Mesenteric fat pad (tissue), 1 donor: ENCODE results near the gene SPINT4. TPM values are rescaled to one million over a fixed set of nuclear protein-coding genes. Genes with fewer than 3 reads are reported as not detected.
"Not testable (repeated sequence)": the region's sequence is repeated elsewhere in the genome, so short reads cannot be mapped to it uniquely, and the experiment has no call there.

Experiments
- DNase-seq: peaks from one replicate; pipeline ENCODE4 v3.0.0-alpha.2; 2020; ENCODE audit warnings: low spot score
- long read RNA-seq: library from polyadenylated mRNA; unstranded; transcript quantifications from one replicate; pipeline ENCODE4 v2.0.0, GENCODE V29; 2020
- total RNA-seq: library from RNA; stranded (reverse); fragmentation: NEBNext Ultra II Directional; extraction: Animal tissue kit (Norgen Biotek cat#: 25700); gene quantifications from one replicate; pipeline ENCODE4 v1.2.1, GENCODE V29; 2021
- donor health status: DM: yes; HTN: yes; CAD: no.

SPINT4 gene
- total RNA-seq, result not detected
- long read RNA-seq, result 0 reads

DNA sequence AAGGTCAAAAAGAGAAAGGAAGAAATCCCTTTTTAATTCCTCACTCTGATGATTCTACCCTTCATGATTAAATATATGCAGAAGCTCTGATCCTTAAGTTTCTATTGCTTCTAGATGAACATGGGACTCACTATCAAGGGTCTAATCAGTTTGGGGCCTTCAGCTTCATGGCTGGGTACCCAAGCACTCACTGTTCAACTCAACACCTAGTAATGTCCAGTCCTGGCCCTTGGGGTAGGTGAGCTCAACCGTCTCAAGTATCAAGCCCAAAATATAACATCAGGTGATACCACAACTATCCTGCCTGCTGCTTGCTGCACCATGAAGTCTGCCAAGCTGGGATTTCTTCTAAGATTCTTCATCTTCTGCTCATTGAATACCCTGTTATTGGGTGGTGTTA, at the start of gene SPINT4:
TSS of gene SPINT4 (plus strand) at position 301 of the 400 bp plus-strand sequence. CDS start at position 322, 21 bp downstream.
- DNase-seq, result no peak

DNA sequence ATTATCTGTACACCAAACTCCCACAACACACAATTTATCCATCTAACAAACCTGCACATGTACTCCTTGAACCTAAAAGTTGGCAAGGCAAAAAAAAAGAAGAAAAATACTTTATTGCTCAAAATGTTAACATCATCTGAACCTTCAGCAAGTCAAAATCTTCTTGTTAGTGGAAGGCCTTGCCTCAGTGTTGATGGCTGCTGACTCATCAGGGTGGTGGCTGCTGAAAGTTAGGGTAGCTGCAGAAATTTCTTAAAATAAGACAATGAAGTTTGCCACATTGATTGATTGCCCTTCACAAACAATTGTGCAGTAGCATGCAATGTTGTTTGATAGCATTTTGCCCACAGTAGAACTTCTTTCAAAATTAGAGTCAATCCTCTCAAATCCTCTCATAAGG, 49.4 kb upstream of the SPINT4 start:
- no peak for DNase-seq

DNA sequence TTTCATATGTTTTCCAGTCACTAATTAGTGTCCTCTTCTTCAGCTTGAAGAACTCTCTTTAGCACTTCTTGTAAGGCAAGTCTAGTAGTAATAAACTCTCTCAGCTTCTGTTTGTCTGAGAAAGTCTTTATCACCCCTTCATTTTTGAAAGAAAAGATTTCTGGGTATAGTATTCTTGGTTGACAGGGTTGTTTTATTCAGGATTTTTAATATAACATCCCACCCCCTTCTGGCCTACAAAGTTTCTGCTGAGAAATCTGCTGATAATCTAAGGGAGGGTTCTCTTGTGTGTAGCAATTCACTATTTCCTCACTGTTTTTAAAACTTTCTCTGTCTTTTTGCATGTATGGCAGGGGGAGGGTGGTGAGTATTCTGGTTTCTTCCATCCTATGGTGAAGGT, 42.5 kb upstream of the SPINT4 start:
- DNase-seq, result no peak

DNA sequence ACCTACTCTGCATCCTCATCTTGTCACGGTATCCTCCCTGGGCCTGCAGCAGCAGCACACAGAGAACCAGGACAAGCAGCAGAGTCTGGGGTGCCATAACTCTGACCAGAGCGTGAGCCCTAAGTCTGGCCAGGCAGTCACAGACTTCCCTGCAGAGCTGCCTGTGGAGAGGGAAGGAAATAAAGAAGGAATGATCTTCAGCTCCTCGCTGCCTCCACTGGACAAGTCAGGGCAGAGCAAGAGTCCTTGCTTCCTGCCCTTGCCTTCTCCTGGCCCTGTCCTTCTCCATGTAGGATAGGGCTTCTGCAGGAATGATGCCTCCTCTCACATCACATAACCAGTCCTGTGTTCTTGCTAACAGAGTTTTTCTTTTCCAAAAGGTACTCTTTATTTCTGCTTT, 36.3 kb upstream of the SPINT4 start:
- no peak for DNase-seq

DNA sequence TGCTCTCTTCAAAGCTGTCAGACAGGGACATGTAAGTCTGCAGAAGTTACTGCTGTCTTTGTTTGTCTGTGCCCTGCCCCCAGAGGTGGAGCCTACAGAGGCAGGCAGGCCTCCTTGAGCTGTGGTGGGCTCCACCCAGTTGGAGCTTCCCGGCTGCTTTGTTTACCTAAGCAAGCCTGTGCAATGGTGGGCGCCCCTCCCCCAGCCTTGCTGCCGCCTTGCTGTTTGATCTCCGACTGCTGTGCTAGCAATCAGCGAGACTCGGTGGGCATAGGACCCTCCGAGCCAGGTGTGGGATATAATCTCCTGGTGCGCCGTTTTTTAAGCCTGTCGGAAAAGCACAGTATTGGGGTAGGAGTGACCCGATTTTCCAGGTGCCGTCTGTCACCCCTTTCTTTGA, 28.8 kb upstream of the SPINT4 start:
- not testable (repeated sequence) for DNase-seq

DNA sequence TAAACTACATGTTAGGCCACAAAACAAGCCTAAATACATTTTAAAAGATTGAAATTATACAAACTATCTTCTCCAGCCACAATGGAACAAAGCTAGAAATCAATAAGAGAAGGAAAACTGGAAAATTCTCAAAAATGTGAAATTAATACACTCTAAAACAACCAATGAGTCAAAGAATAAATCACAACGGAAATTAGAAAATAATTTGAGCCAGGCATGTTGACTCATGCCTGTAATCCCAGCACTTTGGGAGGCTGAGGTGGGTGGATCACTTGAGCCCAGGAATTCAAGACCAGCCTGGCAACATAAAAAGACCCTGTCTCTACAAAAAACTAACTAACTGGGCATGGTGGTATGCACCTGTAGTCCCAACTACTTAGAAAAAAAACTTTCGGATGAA, 26.7 kb upstream of the SPINT4 start:
- DNase-seq, result no peak

DNA sequence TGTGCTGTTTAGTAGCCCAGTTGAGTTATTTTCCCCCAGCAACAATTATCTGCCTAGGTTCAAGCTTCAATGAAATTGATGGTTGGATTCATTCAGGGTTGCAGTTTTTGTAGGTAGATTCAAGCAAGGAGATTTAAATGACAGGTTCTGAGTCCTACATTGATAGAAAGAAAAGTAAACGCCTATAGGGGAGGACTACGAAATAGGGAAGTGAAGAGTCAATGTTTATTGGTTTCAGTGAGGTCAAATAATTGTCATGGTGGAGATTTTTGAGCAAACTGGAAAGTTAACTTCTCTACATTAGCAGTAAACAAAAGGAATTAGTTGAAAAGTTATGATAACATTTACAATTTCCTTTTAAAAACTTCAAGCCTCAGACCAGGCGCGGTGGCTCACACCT, 21.0 kb upstream of the SPINT4 start:
- no peak for DNase-seq

DNA sequence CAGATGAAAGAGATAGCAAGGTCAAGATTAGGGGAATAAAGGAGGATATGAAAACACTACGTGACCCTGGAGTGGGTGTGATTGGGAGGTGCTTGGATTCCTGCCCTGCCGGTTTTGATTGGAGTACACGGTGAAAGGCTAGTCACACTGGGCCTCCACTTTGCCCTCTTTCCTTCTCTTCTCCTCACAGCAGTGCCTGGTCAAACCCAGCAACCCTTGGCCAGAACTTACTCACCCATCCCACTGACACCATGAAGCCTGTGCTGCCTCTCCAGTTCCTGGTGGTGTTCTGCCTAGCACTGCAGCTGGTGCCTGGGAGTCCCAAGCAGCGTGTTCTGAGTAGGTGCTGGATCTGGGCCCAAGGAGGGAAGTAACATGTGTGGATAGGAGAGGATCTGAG, 20.3 kb upstream of the SPINT4 start, which contains the start of gene WFDC13:
TSS of gene WFDC13 (plus strand) at position 166 of the 400 bp plus-strand sequence. CDS start at position 252, 86 bp downstream.
- DNase-seq, result no peak

DNA sequence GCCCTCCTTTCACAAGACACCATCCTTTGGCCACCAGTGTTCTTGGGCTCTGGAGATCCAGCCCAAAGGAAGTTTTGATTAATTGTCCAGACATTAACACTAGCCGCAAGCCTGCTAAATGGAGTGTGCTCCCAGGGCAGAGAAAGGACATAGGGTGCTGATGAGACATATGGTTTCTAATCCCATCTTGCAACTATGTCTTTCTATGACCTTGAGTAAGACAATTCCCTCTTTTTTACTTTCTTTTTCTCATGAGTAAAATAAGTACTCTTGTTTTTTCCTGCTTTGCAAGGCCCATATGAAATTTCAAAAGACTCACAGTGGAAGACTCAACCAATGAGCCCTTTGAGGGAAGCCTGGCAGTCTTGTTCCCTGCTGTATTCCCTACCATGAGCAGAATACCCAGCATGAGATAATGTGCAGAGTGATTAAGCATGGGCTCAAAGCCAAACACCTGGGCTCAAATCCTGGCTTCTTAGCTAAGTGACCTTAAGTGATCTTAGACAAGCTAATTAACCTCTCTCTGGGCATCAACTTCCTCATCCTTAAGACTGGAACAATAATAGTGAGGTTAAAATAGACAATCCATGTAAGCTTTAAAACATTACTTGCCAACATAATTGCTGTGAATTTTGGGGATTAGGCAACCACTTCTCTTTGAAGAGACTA, 17.0 kb upstream of the SPINT4 start, which contains the start of gene WFDC10B:
TSS of gene WFDC10B (minus strand) at position 51 of the 669 bp plus-strand sequence. CDS start 19,027 bp downstream, outside the sequence.
- DNase-seq, result no peak

DNA sequence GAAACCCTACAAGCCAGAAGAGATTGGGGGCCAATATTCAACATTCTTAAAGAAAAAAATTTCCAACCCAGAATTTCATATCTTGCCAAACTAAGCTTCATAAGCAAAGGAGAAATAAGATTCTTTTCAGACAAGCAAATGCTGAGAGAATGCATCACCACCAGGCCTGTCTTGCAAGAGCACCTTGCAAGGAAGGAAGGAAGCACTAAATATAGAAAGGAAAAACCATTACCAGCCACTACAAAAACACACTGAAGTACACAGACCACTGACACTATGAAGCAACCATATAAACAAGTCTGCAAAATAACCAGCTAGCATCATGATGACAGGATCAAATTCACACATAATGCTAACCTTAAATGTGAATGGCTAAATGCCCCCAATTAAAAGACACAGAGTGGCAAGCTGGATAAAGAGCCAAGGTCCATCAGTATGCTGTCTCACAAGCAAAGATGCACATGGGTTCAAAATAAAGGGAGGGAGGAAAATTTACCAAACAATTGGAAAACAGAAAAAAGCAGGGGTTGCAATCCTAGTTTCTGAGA, 5.9 kb upstream of the SPINT4 start:
- not testable (repeated sequence) for DNase-seq

DNA sequence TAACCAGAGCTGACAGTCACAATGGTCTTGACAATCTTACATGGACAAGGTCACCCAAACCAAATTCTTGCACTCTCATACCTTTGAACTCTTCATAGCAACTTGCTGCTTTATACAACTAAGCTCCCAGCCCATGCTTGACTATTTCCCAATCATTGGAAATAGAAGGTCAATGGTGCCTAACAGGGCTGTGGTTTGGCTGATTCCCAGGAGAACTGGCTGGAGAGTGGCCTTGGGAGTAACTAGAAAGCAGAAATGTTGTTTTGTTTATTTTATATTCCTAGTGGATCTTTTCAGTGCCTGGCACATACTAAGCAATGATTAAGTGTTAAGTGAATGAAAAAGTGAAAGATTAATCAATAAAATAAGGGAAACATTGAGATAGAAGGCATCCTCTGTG, 3.0 kb downstream of the SPINT4 start:
- no peak for DNase-seq

DNA sequence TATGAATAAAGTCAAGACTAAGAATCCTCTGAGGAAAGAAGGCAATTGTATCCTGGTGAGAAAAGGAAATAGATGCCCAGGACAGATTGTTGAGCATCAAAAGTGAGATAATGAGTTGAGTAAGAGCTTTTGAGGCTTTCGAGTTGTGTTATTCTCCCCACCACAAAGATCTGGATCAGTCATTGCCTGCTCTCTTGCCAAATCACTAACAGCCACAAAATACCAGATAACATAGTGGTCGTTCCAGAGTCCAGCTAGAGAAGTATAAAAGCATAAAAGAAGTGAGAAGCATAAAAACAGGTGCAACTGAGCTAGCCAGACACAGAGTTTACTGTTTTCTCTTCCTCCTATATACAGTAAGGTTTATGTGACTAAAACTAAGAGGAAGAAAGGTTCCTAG, 4.9 kb downstream of the SPINT4 start:
- DNase-seq, result no peak

DNA sequence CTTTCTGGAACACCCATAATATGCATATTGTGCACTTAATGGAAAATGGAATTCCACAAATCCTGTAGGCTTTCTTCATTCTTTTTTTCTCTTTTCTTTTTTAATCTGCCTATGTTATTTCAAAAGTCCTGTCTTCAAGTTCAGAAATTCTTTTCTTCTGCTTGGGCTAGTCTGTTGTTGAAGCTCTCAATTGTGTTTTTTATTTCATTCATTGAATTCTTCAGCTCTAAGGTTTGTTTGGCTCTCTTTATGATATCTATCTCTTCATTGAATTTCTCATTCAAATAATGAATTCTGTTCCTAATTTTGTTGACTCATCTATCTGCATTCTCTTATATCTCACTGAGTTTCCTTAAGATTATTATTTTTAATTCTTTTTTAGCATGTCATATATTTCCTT, 10.1 kb downstream of the SPINT4 start:
- DNase-seq, result no peak

DNA sequence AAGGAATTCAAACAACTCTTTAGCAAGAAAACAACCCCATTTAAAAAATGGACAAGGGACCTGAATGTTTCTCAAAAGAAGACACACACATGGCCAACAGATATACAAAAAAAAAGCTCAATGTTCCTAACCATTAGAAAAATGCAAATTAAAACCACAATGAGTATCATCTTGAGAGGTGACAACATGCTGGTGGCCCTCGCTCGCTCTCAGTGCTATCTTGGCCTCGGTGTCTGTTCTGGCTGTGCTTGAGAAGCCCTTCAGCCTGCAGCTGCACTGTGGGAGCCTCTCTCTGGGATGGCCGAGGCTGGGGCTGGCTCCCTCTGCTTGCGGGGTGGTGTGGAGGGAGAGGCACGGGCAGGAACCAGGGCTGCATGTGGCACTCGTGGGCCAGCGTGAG, 13.4 kb downstream of the SPINT4 start:
- no peak for DNase-seq

DNA sequence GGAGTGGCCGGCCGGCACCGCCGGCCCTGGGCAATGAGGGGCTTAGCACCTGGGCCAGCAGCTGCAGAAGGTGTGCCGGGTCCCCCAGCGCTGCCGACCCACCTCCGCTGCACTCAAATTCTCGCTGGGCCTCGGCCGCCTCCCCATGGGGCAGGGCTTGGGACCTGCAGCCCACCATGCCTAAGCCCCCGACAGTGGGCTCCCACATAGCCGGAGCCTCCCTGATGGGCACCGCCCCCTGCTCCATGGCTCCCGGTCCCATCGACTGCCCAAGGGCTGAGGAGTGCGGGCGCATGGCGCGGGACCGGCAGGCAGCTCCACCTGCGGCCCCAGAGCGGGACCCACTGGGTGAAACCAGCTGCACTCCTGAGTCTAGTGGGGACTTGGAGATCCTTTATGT, 13.8 kb downstream of the SPINT4 start:
- DNase-seq, result no peak

DNA sequence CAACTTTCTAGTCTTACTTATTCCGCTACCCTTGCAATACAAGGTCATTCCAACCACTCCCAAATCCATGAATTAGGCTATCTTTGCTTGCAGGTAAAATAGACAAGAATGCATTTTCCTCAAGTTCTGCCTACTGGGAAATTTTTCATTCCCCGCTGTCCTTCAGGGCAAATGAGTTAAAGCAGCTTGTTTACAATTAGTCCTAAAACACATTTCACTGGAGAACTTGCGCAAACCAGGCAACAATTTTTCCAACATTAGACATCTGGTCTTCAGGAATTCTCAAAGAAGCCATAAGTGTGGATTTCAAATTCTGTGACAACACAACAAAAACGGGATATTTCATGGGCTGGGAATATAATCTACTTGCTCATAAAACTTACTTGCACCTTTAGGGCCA, 20.4 kb downstream of the SPINT4 start:
- DNase-seq, result no peak

DNA sequence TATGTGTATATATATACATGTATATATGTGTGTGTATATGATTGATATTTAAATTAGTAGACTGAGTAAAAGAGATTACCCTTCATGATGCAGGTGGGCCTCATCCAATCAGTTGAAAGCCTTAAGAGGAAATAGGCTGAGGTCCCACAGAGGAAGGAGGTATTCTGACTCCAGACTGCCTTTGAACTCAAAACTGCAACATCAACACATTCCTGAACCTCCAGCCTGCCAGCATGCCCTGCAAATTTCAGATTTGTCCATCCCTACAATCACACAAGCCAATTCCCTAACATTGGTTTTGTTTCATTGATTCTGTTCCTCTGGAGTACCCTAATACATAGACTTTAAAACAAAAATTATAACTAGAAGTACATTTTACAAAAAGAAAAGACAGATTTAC, 22.9 kb downstream of the SPINT4 start:
- DNase-seq, result no peak

DNA sequence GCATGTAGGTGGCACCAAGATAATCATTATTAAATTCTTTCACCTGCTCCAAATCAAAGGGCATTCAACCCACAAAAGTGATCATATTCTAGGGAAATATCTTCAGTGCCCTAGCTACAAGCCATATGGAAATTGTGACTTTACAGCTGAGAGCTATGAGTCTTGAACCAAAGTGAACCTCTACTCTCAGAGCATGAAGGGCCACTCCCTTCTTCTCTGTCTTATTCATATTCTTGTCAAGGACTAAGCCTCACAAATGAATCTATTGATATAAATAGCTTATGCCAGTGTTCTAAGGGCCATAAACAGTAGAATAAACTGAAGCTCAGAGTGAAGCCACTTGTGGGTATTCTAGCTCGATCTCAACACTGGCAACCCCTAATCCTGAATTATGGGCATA, 29.6 kb downstream of the SPINT4 start:
- no peak for DNase-seq

DNA sequence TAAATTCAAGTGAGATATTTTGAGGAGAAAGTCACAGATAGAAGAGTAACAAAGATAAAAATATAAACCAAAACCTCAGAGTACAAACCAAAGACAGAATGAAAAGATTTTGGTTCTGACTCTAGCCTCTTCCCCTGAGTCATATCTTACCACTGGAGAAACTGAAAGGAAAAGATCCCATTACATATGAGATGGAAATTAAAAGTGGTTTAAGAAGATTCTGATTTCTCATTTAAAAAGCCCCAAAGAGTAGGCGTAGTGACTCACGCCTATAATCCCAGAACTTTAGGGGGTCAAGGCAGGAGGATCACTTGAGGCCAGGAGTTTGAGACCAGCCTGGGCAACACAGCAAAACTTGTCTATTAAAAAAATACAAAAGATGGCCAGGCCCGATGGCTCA, 30.6 kb downstream of the SPINT4 start:
- no peak for DNase-seq

DNA sequence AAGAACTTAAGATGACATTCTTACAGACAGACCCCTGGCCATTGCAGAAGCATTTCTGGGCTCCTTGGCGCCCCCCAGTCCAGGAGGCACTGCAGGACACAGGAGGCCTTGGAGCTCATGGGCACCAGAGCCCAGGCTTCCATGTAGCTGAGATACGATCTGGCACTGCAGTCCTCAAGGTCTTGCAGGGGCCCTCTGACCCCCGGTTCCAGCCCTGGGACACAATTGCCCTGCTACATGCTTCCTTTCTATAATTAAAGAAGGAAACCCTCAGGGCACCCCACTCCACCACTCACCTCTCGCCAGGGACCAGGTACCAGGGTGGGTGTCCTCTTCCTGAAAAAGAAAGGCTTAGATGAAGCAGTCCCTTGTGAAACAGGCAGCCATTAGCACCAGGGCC, 35.9 kb downstream of the SPINT4 start:
- DNase-seq, result no peak

DNA sequence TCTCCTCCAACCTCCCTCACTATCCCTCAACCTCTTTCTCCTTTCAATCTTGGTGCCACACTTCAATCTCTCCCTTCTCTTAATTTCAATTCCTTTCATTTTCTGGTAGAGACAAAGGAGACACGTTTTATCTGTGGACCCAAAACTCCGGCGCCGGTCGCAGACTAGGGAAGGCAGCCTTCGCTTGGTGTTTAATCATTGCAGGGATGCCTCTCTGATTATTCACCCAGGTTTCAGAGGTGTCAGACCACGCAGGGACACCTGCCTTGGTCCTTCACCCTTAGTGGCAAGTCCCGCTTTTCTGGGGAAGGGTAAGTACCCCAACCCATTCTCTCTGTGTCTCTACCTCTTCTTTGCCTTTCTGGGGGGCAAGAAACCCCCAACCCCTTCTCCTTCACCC, 37.8 kb downstream of the SPINT4 start:
- DNase-seq, result not testable (repeated sequence)

DNA sequence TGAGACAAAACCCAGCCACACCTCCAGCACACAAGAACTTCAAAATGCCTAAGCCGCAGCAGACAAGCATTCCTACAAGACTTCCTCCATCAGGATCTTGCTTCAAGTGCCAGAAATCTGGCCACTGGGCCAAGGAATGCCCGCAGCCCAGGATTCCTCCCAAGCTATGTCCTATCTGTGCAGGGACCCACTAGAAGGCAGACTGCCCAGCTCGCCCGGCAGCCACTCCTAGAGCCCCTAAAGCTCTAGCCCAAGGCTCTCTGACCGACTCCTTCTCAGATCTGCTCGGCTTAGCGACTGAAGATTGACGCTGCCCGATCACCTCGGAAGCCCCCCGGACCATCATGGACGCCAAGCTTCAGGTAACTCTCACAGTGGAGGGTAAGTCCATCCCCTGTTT, 39.8 kb downstream of the SPINT4 start:
- DNase-seq, result not testable (repeated sequence)

DNA sequence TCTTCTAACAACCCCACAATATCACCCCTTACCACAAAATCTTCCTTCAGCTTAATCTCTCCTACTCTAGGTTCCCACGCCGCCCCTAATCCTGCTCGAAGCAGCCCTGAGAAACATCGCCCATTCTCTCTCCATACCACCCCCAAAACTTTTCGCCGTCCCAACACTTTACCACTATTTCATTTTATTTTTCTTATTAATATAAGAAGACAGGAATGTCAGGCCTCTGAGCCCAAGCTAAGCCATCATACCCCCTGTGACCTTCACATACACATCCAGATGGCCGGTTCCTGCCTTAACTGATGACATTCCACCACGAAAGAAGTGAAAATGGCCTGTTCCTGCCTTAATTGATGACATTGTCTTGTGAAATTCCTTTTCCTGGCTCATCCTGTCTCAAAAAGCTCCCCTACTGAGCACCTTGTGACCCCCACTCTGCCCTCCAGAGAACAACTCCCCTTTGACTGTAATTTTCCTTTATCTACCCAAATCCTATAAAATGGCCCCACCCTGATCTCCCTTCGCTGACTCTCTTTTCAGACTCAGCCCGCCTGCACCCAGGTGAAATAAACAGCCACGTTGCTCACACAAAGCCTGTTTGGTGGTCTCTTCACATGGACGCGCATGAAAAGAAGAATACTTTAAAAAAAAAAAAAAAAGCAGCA, 42.6 kb downstream of the SPINT4 start:
- not testable (repeated sequence) for DNase-seq
